Naive thymus-derived CD4-positive, alpha-beta T cell (primary cell): ENCODE measurements around the gene PTPRA. TPM values are rescaled to one million over a fixed set of nuclear protein-coding genes. Genes with fewer than 3 reads are reported as not detected.
A peak's percentile ranks its signal among the peaks of the same experiment; 100 is the strongest.
"Not testable (repeated sequence)": the region's sequence is repeated elsewhere in the genome, so short reads cannot be mapped to it uniquely, and the experiment has no call there.

ENCODE experiments used
- ATAC-seq: fragments of 150-1000 bp; cut with Tn5 transposase; 2 replicates; pipeline ENCODE4 v1.10.0; 2021; ENCODE audit warnings: mild to moderate bottlenecking, moderate library complexity
- CTCF ChIA-PET: fragments of 350-600 bp; sonication (Branson Sonifier 250); formaldehyde crosslinking; loops from one replicate; lab custom pipeline; 2021; ENCODE audit warnings: antibody characterized with exemption; lab: Charles Lee
- POLR2A ChIA-PET: fragments of 350-600 bp; sonication (Branson Sonifier 250); formaldehyde crosslinking; loops from one replicate; lab custom pipeline; 2021; ENCODE audit warnings: antibody characterized with exemption, inconsistent platforms; lab: Charles Lee
- DNase-seq, 9 donors: peaks; one replicate each; pipeline versions ENCODE4 v3.0.0 to v3.0.0-alpha.2; 2020 to 2022; ENCODE audit warnings: mixed read lengths in 1 of 9
- H3K27ac ChIP-seq: one replicate; pipeline ENCODE4 v1.7.0; 2013; ENCODE audit warnings: mild to moderate bottlenecking, low read depth, low read length, moderate library complexity
- H3K27me3 ChIP-seq, 2 donors: one replicate each; pipeline ENCODE4 v1.7.0; 2013; ENCODE audit warnings: low read length in 2 of 2, mild to moderate bottlenecking in 2 of 2, moderate library complexity in 2 of 2; ENCODE audit not compliant: control insufficient read depth in 2 of 2, insufficient read depth in 2 of 2
- H3K36me3 ChIP-seq, 3 experiments: 1 replicate in 2 of 3; 2 replicates in 1 of 3; pipeline ENCODE4 v1.7.0; 2013; ENCODE audit warnings: low read length in 3 of 3, mild to moderate bottlenecking in 3 of 3, moderate library complexity in 1 of 3; ENCODE audit not compliant: insufficient read depth in 3 of 3, control insufficient read depth in 2 of 3
- H3K4me1 ChIP-seq, 2 donors: one replicate each; pipeline ENCODE4 v1.7.0; 2013; ENCODE audit warnings: low read length in 2 of 2, mild to moderate bottlenecking in 2 of 2, moderate library complexity in 1 of 2; ENCODE audit not compliant: control insufficient read depth in 2 of 2, insufficient read depth in 2 of 2
- H3K4me3 ChIP-seq: 2 replicates; pipeline ENCODE4 v1.7.0; 2013; ENCODE audit warnings: mild to moderate bottlenecking, low read length
- H3K9me3 ChIP-seq, 3 experiments: 1 replicate in 2 of 3; 2 replicates in 1 of 3; pipeline ENCODE4 v1.7.0; 2013; ENCODE audit warnings: low read length in 3 of 3; ENCODE audit not compliant: control insufficient read depth in 2 of 3
- H3K27ac Mint-ChIP-seq, 9 donors: one replicate each; pipeline ENCODE4 v1.8.0; 2020 to 2022; ENCODE audit warnings: mixed read lengths in 9 of 9, mild to moderate bottlenecking in 8 of 9, moderate library complexity in 5 of 9, inconsistent platforms in 2 of 9
- H3K27me3 Mint-ChIP-seq, 5 donors: one replicate each; pipeline ENCODE4 v1.8.0; 2021 to 2022; ENCODE audit warnings: mixed read lengths in 5 of 5, mild to moderate bottlenecking in 1 of 5
- H3K36me3 Mint-ChIP-seq, 5 donors: one replicate each; pipeline ENCODE4 v1.8.0; 2020 to 2022; ENCODE audit warnings: mixed read lengths in 5 of 5, mild to moderate bottlenecking in 3 of 5, inconsistent platforms in 1 of 5
- H3K4me1 Mint-ChIP-seq, 7 donors: one replicate each; pipeline ENCODE4 v1.8.0; 2020 to 2022; ENCODE audit warnings: mixed read lengths in 7 of 7, mild to moderate bottlenecking in 3 of 7, inconsistent platforms in 1 of 7
- H3K4me3 Mint-ChIP-seq, 10 donors: one replicate each; pipeline ENCODE4 v1.8.0; 2020 to 2022; ENCODE audit warnings: mild to moderate bottlenecking in 10 of 10, mixed read lengths in 10 of 10, moderate library complexity in 6 of 10, inconsistent platforms in 2 of 10
- H3K9me3 Mint-ChIP-seq, 11 donors: one replicate each; pipeline ENCODE4 v1.8.0; 2020 to 2022; ENCODE audit warnings: mixed read lengths in 11 of 11, mild to moderate bottlenecking in 4 of 11, inconsistent platforms in 1 of 11, moderate library complexity in 1 of 11
- intact Hi-C, 2 donors: fragments of 100-400 bp; cut with micrococcal nuclease; formaldehyde crosslinking; loops; one replicate each; pipeline ENCODE4 v1.15.1; 2023
- polyA plus RNA-seq, 2 donors: library from polyadenylated mRNA; unstranded; fragments of 300-500 nt; fragmentation: Illumina TruSeq; gene quantifications; one replicate each; pipeline ENCODE4 v1.2.3, GENCODE V29; 2021
- total RNA-seq, 6 experiments: library from RNA in 5 of 6; stranded (reverse) in 5 of 6; gene quantifications; 1 replicate in 5 of 6; 2 replicates in 1 of 6; pipeline ENCODE4 v1.2.3 and lab custom pipeline; 2021 to 2026

The PTPRA gene
- total and polyA plus RNA-seq, 7 experiments from 2014 or later, result 27.5 to 86.6 (median 78.2) TPM

- no peak for ATAC-seq
Observed at GRCh38 chr20:3010985-3011723, 137.9 kb downstream of the PTPRA start.

GRCh38 chr20:3011752-3012151 is 138.5 kb downstream of the PTPRA start:
- Histone ChIP-seq H3K9me3 (no peaks in the 10 kb centered on the region), H3K4me3 (no peak overlapping the region), H3K4me1 (no peaks in the 10 kb centered on the region), H3K36me3 (peaks cover 0 to 34% (median 5%) of the 10 kb centered on the region in 3 experiments), H3K27me3 (no peaks in the 10 kb centered on the region), H3K27ac (no peak overlapping the region)
- Mint-ChIP-seq H3K4me3 (peak overlapping the region in 1 of 10 donors; percentile 6), H3K27me3 (no peaks in the 10 kb centered on the region), H3K36me3 (peaks cover 8 to 44% (median 28%) of the 10 kb centered on the region in 5 donors), H3K27ac (peak overlapping the region in 6 of 9 donors; percentile 0 to 74 (median 34)), H3K4me1 (peaks cover 0 to 44% (median 4%) of the 10 kb centered on the region in 7 donors), H3K9me3 (peaks cover 0 to 2% (median 0%) of the 10 kb centered on the region in 11 donors)
- ChIA-PET CTCF (no interaction called here), POLR2A (no interaction called here)
- no peak for ATAC-seq
- DNase-seq, result no peak
- intact Hi-C loops, result no loop called here

More at GRCh38 chr20:3010985-3011723, 137.9 kb downstream of the PTPRA start:
- H3K4me1 Mint-ChIP-seq, result peaks cover 0 to 44% (median 4%) of the 10 kb centered on the region in 7 donors
- peaks cover 0 to 2% (median 0%) of the 10 kb centered on the region in 11 donors for H3K9me3 Mint-ChIP-seq
- Histone ChIP-seq H3K4me1 (no peaks in the 10 kb centered on the region), H3K36me3 (peaks cover 0 to 37% (median 10%) of the 10 kb centered on the region in 3 experiments), H3K9me3 (no peaks in the 10 kb centered on the region), H3K27ac (no peak overlapping the region), H3K4me3 (no peak overlapping the region), H3K27me3 (no peaks in the 10 kb centered on the region)
- CTCF ChIA-PET, result no interaction called here
- H3K27ac Mint-ChIP-seq, result peak overlapping the region in 5 of 9 donors; percentile 0 to 74 (median 36)
- H3K4me3 Mint-ChIP-seq, result peak overlapping the region in 1 of 10 donors; percentile 16
- POLR2A ChIA-PET, result no interaction called here
- intact Hi-C loops, result no loop called here
- H3K27me3 Mint-ChIP-seq, result no peaks in the 10 kb centered on the region
- H3K36me3 Mint-ChIP-seq, result peaks cover 8 to 41% (median 26%) of the 10 kb centered on the region in 5 donors
- no peak for DNase-seq

DNA sequence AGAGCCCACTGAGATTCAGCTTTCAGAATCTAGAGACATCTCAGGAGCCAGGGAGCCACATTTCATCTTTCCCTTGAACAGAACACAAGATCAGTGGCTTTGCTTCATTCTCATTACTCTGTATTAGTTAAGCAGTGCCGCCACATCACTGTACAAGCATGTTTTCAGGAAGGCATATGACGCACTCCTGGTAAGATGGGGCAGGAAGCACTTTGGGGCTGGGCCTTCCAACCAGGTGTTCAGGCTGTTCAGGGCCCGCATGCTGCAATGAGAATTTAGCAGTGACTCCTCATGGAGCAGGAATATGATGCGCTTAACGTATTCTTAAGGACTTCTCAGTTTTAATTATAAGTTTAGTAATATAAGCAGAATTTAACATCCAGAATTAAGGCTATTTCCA is 140.5 kb downstream of the PTPRA start:
- ATAC-seq, result no peak
- ChIA-PET POLR2A (no interaction called here), CTCF (no interaction called here)
- DNase-seq, result no peak
- Mint-ChIP-seq H3K27ac (no peak overlapping the region), H3K4me1 (peaks cover 0 to 44% (median 4%) of the 10 kb centered on the region in 7 donors), H3K27me3 (no peaks in the 10 kb centered on the region), H3K4me3 (no peak overlapping the region), H3K36me3 (peaks cover 6 to 43% (median 31%) of the 10 kb centered on the region in 5 donors), H3K9me3 (no peaks in the 10 kb centered on the region)
- Histone ChIP-seq H3K9me3 (no peaks in the 10 kb centered on the region), H3K27ac (no peak overlapping the region), H3K4me3 (no peak overlapping the region), H3K36me3 (peaks cover 0 to 26% (median 0%) of the 10 kb centered on the region in 3 experiments), H3K27me3 (no peaks in the 10 kb centered on the region), H3K4me1 (no peaks in the 10 kb centered on the region)
- intact Hi-C loops, result no loop called here

DNA sequence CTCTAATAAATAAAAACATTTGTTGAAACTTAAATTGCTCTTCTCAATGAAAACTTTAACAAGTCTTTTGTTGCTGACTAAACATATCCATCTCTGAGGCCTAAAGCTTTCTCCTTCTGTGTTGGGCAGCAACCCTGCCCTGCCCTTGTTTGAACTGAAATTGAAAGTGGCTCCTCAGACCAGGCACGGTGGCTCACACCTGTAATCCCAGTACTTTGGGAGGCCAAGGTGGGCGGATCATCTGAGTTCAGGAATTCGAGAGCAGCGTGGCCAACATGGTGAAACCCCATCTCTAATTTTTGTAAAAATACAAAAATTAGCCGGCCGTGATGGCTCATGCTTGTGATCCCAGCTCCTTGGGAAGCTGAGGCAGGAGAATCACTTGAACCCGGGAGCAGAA is 140.9 kb downstream of the PTPRA start:
- Mint-ChIP-seq H3K27ac (no peak overlapping the region), H3K4me3 (no peak overlapping the region), H3K36me3 (peaks cover 6 to 39% (median 27%) of the 10 kb centered on the region in 5 donors), H3K4me1 (peaks cover 0 to 41% (median 4%) of the 10 kb centered on the region in 7 donors), H3K27me3 (no peaks in the 10 kb centered on the region), H3K9me3 (no peaks in the 10 kb centered on the region)
- Histone ChIP-seq H3K27ac (no peak overlapping the region), H3K4me3 (no peak overlapping the region), H3K27me3 (no peaks in the 10 kb centered on the region), H3K4me1 (no peaks in the 10 kb centered on the region), H3K9me3 (no peaks in the 10 kb centered on the region), H3K36me3 (peaks cover 0 to 23% (median 0%) of the 10 kb centered on the region in 3 experiments)
- DNase-seq, result no peak
- ATAC-seq, result no peak
- POLR2A ChIA-PET, result interaction anchor here (1.0 kb wide), 1 partner anchor 9 kb away, joined by 3 read pairs; no protein-coding TSS in a partner anchor
- CTCF ChIA-PET, result no interaction called here
- intact Hi-C loops, result no loop called here

DNA sequence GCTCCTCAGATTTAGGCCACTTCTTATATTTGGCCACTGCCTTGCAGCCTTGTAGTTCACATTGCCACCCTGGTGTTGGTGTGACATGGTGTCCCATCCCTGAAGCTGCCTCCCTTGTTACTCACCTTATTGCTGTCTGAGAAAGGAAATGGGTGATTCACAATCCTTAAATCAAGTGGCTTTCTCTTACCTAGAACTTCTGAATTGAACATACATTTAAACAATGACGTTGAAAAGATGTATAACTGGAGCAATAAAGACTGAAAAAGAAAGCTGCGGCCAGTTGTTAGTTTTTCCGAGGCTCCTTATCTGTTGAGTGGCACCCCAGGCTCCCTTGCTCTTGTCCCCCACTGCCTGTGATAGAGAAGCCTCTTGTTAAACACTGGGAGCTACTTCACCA is 141.4 kb downstream of the PTPRA start:
- H3K4me3 Mint-ChIP-seq, result peak overlapping the region in 1 of 10 donors; percentile 15
- peak overlapping the region in 2 of 9 donors; percentile 56 to 70 for H3K27ac Mint-ChIP-seq
- Histone ChIP-seq H3K36me3 (peaks cover 0 to 23% (median 0%) of the 10 kb centered on the region in 3 experiments), H3K4me3 (no peak overlapping the region), H3K27ac (no peak overlapping the region), H3K9me3 (no peaks in the 10 kb centered on the region), H3K27me3 (no peaks in the 10 kb centered on the region), H3K4me1 (no peaks in the 10 kb centered on the region)
- CTCF ChIA-PET, result no interaction called here
- intact Hi-C loops, result no loop called here
- ATAC-seq, result no peak
- no peaks in the 10 kb centered on the region for H3K9me3 Mint-ChIP-seq
- peaks cover 6 to 34% (median 22%) of the 10 kb centered on the region in 5 donors for H3K36me3 Mint-ChIP-seq
- POLR2A ChIA-PET, result interaction anchor here (1.0 kb wide), 1 partner anchor 10 kb away, joined by 3 read pairs; no protein-coding TSS in a partner anchor
- H3K4me1 Mint-ChIP-seq, result peaks cover 0 to 36% (median under 1%) of the 10 kb centered on the region in 7 donors
- no peaks in the 10 kb centered on the region for H3K27me3 Mint-ChIP-seq
- DNase-seq, result no peak

- peaks cover 0 to 23% (median 0%) of the 10 kb centered on the region in 3 experiments for H3K36me3 ChIP-seq
- H3K27ac ChIP-seq, H3K9me3 Mint-ChIP-seq, H3K27me3 ChIP-seq, H3K4me3 ChIP-seq, ATAC-seq, intact Hi-C loops, H3K4me1 ChIP-seq, H3K27me3 Mint-ChIP-seq, H3K9me3 ChIP-seq, DNase-seq, H3K4me3 Mint-ChIP-seq, CTCF ChIA-PET: not testable (repeated sequence)
- Mint-ChIP-seq H3K27ac (peak overlapping the region in 1 of 9 donors; percentile 21), H3K4me1 (peaks cover 0 to 36% (median 0%) of the 10 kb centered on the region in 7 donors), H3K36me3 (peaks cover 6 to 32% (median 22%) of the 10 kb centered on the region in 5 donors)
- POLR2A ChIA-PET, result interaction anchor here (0.6 to 1.0 kb wide), 2 partner anchors 10 to 280 kb away, joined by 3 read pairs; no protein-coding TSS in a partner anchor
Observed at GRCh38 chr20:3015302-3015701, 142.0 kb downstream of the PTPRA start.
